HepG2 (cell line): ENCODE results near the gene SYPL2. TPM values are rescaled to one million over a fixed set of nuclear protein-coding genes. Genes with fewer than 3 reads are reported as not detected.

Experiments
- ATAC-seq: fragments of 200-7000 bp; cut with Tn5 transposase; 3 replicates; pipeline ENCODE4 v1.9.1; 2020; ENCODE audit warnings: mild to moderate bottlenecking, moderate library complexity
- BruUV-seq: library from RNA; stranded (reverse); fragments of 400-500 nt; replicated peaks from 2 replicates; lab custom pipeline; 2021; lab: Mats Ljungman, UMichigan
- CTCF ChIA-PET: fragments of 300-600 bp; formaldehyde crosslinking; extraction: SDS; loops from one replicate; lab custom pipeline; 2021; ENCODE audit warnings: low total read pairs, inconsistent platforms, low intra/inter-chr PET ratio; lab: Yijun Ruan, JAX
- POLR2A ChIA-PET: fragments of 350-600 bp; sonication (Branson Sonifier 250); formaldehyde crosslinking; loops from one replicate; lab custom pipeline; 2020; ENCODE audit warnings: antibody characterized with exemption, inconsistent platforms; lab: Yijun Ruan, JAX
- DNase-seq: peaks from one replicate; pipeline ENCODE4 v3.0.0-alpha.2; 2015; ENCODE audit warnings: low spot score
- FAIRE-seq: peaks from 3 replicates; lab custom pipeline; 2011; peaks lifted over from hg19 to GRCh38; lab: Jason Lieb, UNC
- H2AFZ ChIP-seq: one replicate; pipeline ENCODE4 v1.6.1; 2011; ENCODE audit warnings: low read length, inconsistent platforms
- H3K27ac ChIP-seq: fragments of 300-600 bp; 3 replicates; pipeline ENCODE4 v1.8.0; 2011; ENCODE audit warnings: mixed run types, mild to moderate bottlenecking, mixed read lengths, low read length, inconsistent platforms; ENCODE audit not compliant: insufficient read depth; ENCODE audit errors: extremely low read length
- H3K27me3 ChIP-seq, 2 experiments: fragments of 200-600 bp in 1 of 2; 2 replicates in 1 of 2; 3 replicates in 1 of 2; pipeline versions ENCODE4 v1.6.0 to v1.8.0; 2011; ENCODE audit warnings: low read length in 2 of 2, mild to moderate bottlenecking in 2 of 2, moderate library complexity in 2 of 2, inconsistent platforms in 1 of 2; ENCODE audit not compliant: insufficient read depth in 2 of 2, control insufficient read depth in 1 of 2
- H3K36me3 ChIP-seq, 2 experiments: fragments of 200-600 bp in 1 of 2; replicated peaks in 1 of 2; 2 replicates in 1 of 2; 3 replicates in 1 of 2; pipeline versions ENCODE4 v1.5.1 to v1.8.0; 2011; ENCODE audit warnings: low read length in 2 of 2, inconsistent platforms in 1 of 2; ENCODE audit not compliant: insufficient read depth in 2 of 2, control insufficient read depth in 1 of 2
- H3K4me1 ChIP-seq: 2 replicates; pipeline ENCODE4 v1.5.1; 2012; ENCODE audit warnings: low read length, inconsistent platforms; ENCODE audit not compliant: insufficient read depth
- H3K4me2 ChIP-seq: 2 replicates; pipeline ENCODE4 v1.6.0; 2011; ENCODE audit warnings: low read depth, low read length, inconsistent platforms
- H3K4me3 ChIP-seq, 3 experiments: fragments of 200-600 bp in 1 of 3; sonication (generic), shearing (Covaris generic) in 1 of 3; replicated peaks in 1 of 3; 2 replicates each; pipeline ENCODE4 v1.5.1; 2011 to 2016; ENCODE audit warnings: low read length in 3 of 3, inconsistent platforms in 2 of 3, low read depth in 2 of 3, mild to moderate bottlenecking in 2 of 3, control low read depth in 1 of 3, mixed read lengths in 1 of 3; ENCODE audit not compliant: insufficient read depth in 1 of 3
- H3K79me2 ChIP-seq: one replicate; pipeline ENCODE4 v1.6.1; 2011; ENCODE audit warnings: low read length, inconsistent platforms; ENCODE audit not compliant: insufficient read depth
- H3K9ac ChIP-seq: 2 replicates; pipeline ENCODE4 v1.6.0; 2011; ENCODE audit warnings: mild to moderate bottlenecking, low read depth, low read length, inconsistent platforms; ENCODE audit not compliant: insufficient read depth
- H3K9me3 ChIP-seq: 2 replicates; pipeline ENCODE4 v1.5.1; 2012; ENCODE audit warnings: mild to moderate bottlenecking, low read length
- H4K20me1 ChIP-seq: 2 replicates; pipeline ENCODE4 v1.6.0; 2011; ENCODE audit warnings: inconsistent platforms, mild to moderate bottlenecking, low read length, moderate library complexity; ENCODE audit not compliant: insufficient read depth
- CBFB ChIP-seq: sonication (generic); formaldehyde crosslinking; IDR thresholded peaks from 2 replicates; pipeline ENCODE4 v1.4.0; 2020; ENCODE audit warnings: missing genetic modification reagents
- FOXA3 ChIP-seq: IDR thresholded peaks from 2 replicates; pipeline ENCODE4 v1.6.1; 2016; ENCODE audit warnings: missing genetic modification reagents, missing compliant biosample characterization
- HES4 ChIP-seq: sonication (generic); formaldehyde crosslinking; IDR thresholded peaks from 2 replicates; pipeline ENCODE4 v1.9.0; 2021; ENCODE audit warnings: mild to moderate bottlenecking, missing genetic modification reagents, borderline replicate concordance
- SCMH1 ChIP-seq: sonication (generic); formaldehyde crosslinking; IDR thresholded peaks from 2 replicates; pipeline ENCODE4 v1.9.0; 2021; ENCODE audit warnings: missing genetic modification reagents, mild to moderate bottlenecking, borderline replicate concordance
- ZFP36 ChIP-seq: fragments of 150-350 bp; IDR thresholded peaks from 2 replicates; pipeline ENCODE4 v1.6.1; 2018; ENCODE audit warnings: borderline replicate concordance, low read length, low read depth; ENCODE audit not compliant: partially characterized antibody
- ZIK1 ChIP-seq: sonication (generic); formaldehyde crosslinking; IDR thresholded peaks from 2 replicates; pipeline ENCODE4 v1.5.0; 2020; ENCODE audit warnings: mild to moderate bottlenecking, low read depth, missing genetic modification reagents, borderline replicate concordance
- ZNF672 ChIP-seq: sonication (generic); formaldehyde crosslinking; IDR thresholded peaks from 2 replicates; pipeline ENCODE4 v1.8.1; 2022; ENCODE audit warnings: missing genetic modification reagents
- WGBS: methylation state at CpG from one replicate; pipeline ENCODE4 v1.1.6; 2017; ENCODE audit warnings: low lambda C conversion rate; 5-methylcytosine and 5-hydroxymethylcytosine counted together
- in situ Hi-C: cut with HindIII; loops from 2 replicates; pipeline ENCODE4 v1.10.0; 2017; ENCODE audit warnings: low pct_unique_long_range_greater_than_20kb; ENCODE audit not compliant: extremely low pct_ligation_motif_present
- intact Hi-C: fragments of 100-400 bp; cut with micrococcal nuclease; formaldehyde crosslinking; loops from one replicate; pipeline ENCODE4 v1.10.0; 2022; ENCODE audit not compliant: unreplicated experiment
- polyA plus RNA-seq, 8 experiments: library from polyadenylated mRNA; depleted of rRNA in 3 of 8; stranded (reverse) in 7 of 8; unstranded in 1 of 8; fragments of >200 nt; fragmentation: Illumina TruSeq in 4 of 8; extraction: Trizol in 4 of 8; gene quantifications; 2 replicates each; pipeline versions ENCODE4 v1.2.1 to v1.2.3, GENCODE V29; 2011 to 2016; ENCODE audit warnings: low read depth in 4 of 8, missing spikeins in 1 of 8, mixed read lengths in 1 of 8; ENCODE audit not compliant: insufficient read depth in 1 of 8
- total RNA-seq, 5 experiments: library from RNA; depleted of rRNA; stranded (reverse); fragments of >200 nt; fragmentation: Illumina TruSeq; extraction: Trizol; gene quantifications; 2 replicates each; pipeline ENCODE4 v1.2.3, GENCODE V29; 2016; ENCODE audit warnings: low read depth in 1 of 5
- TF ChIP-seq, protein P1 (sequence below): sonication (generic); formaldehyde crosslinking; IDR thresholded peaks from 2 replicates; pipeline ENCODE4 v1.4.0; 2020; ENCODE audit warnings: missing genetic modification reagents

Gene SYPL2
- total and polyA plus RNA-seq, 2 of the 13 experiments (the other 11 are each of a cell fraction or from before 2014, with no cell fraction given) = 0.17 to 0.24 TPM

DNA sequence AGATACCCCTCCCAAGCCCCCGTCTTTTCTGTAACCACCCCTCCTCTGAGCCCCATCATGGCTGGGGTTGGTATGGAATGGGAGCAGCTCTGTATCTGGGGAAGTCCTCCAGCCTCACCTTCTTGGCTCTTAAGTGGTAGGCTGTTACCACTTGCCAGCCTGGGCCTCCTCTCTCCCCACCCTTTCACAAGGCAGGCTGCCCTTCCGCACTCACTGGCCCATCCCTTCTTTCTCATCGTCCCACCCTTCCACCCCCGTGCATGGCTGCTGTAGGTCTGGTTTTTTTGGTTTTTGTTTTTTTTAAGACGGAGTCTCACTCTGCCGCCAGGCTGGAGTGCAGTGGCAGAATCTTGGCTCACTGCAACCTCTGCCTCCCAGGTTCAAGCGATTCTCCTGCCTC, 32.7 kb downstream of the SYPL2 start:
- no peak for ATAC-seq
- no peak overlapping the region for H3K4me3 ChIP-seq
- TF ChIP-seq ZFP36 = no peak
- TF ChIP-seq, protein P1, sequence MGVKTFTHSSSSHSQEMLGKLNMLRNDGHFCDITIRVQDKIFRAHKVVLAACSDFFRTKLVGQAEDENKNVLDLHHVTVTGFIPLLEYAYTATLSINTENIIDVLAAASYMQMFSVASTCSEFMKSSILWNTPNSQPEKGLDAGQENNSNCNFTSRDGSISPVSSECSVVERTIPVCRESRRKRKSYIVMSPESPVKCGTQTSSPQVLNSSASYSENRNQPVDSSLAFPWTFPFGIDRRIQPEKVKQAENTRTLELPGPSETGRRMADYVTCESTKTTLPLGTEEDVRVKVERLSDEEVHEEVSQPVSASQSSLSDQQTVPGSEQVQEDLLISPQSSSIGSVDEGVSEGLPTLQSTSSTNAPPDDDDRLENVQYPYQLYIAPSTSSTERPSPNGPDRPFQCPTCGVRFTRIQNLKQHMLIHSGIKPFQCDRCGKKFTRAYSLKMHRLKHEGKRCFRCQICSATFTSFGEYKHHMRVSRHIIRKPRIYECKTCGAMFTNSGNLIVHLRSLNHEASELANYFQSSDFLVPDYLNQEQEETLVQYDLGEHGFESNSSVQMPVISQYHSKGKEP (CRISPR knock-in tag) = no peak
- no peak for TF ChIP-seq ZIK1
- TF ChIP-seq CBFB (CRISPR knock-in tag) = no peak
- TF ChIP-seq ZNF672 (CRISPR knock-in tag) = no peak
- TF ChIP-seq SCMH1 (CRISPR knock-in tag) = no peak
- TF ChIP-seq FOXA3 (CRISPR knock-in tag) = no peak
- no peak for TF ChIP-seq HES4
- TF ChIP-seq, all 625 proteins: peak for 0
- 94% methylated on average over 7 of the region's 7 CpGs for WGBS
- Histone ChIP-seq H3K9ac (no peak overlapping the region), H3K4me2 (no peak overlapping the region), H3K4me1 (peaks cover 10% of the 10 kb centered on the region), H2AFZ (no peak overlapping the region), H3K27ac (no peak overlapping the region), H4K20me1 (no peaks in the 10 kb centered on the region), H3K27me3 (no peaks in the 10 kb centered on the region), H3K79me2 (no peaks in the 10 kb centered on the region), H3K9me3 (no peaks in the 10 kb centered on the region), H3K36me3 (peaks cover 2 to 6% of the 10 kb centered on the region in 2 experiments; a peak in 2 of 5 replicates)
- FAIRE-seq (no peak), DNase-seq (no peak)
- no TSS peak for BruUV-seq
- CTCF ChIA-PET = interaction anchor here (0.7 to 5.1 kb wide), 2 partner anchors 31 to 34 kb away, joined by 3 to 81 read pairs; no protein-coding TSS in a partner anchor
- intact Hi-C loops (no loop called here), in situ Hi-C loops (no loop called here)
- POLR2A ChIA-PET = no interaction called here
